H1 (cell line): ENCODE results near the gene SUSD1.

Source experiments
- POLR2A ChIP-seq, 2 experiments: IDR thresholded peaks; 1 replicate in 1 of 2; 2 replicates in 1 of 2; pipeline ENCODE4 v1.6.1; 2011; ENCODE audit warnings: low read depth in 2 of 2, low read length in 2 of 2, mild to moderate bottlenecking in 2 of 2; ENCODE audit errors: control extremely low read depth in 1 of 2
- POLR2AphosphoS5 ChIP-seq: IDR thresholded peaks from 2 replicates; pipeline ENCODE4 v1.6.1; 2011; ENCODE audit warnings: low read depth, low read length
- RAD21 ChIP-seq, 2 experiments: IDR thresholded peaks in 1 of 2; conservative IDR thresholded peaks in 1 of 2; 2 replicates each; pipeline ENCODE4 v1.6.1; 2011; ENCODE audit warnings: low read depth in 2 of 2, low read length in 2 of 2, improper control_type of control experiment in 1 of 2, inconsistent platforms in 1 of 2, mild to moderate bottlenecking in 1 of 2, moderate library complexity in 1 of 2
- SP1 ChIP-seq: IDR thresholded peaks from 2 replicates; pipeline ENCODE4 v1.6.1; 2011; ENCODE audit warnings: low read depth, low read length
- ZNF274 ChIP-seq: IDR thresholded peaks from 2 replicates; pipeline ENCODE4 v1.7.0; 2012; ENCODE audit warnings: low read length, borderline replicate concordance; ENCODE audit errors: extremely low read depth
- TF ChIP-seq, protein P1 (sequence below), 3 experiments: IDR thresholded peaks; 1 replicate in 2 of 3; 2 replicates in 1 of 3; pipeline versions ENCODE4 v1.5.1 to v1.6.1; 2011; ENCODE audit warnings: low read length in 3 of 3, mild to moderate bottlenecking in 3 of 3, inconsistent platforms in 2 of 3, low read depth in 1 of 3, moderate library complexity in 1 of 3; ENCODE audit not compliant: insufficient read depth in 1 of 3; ENCODE audit errors: control extremely low read depth in 1 of 3
- TF ChIP-seq, protein P2 (sequence below): IDR thresholded peaks from 2 replicates; pipeline ENCODE4 v1.6.1; 2012; ENCODE audit warnings: inconsistent platforms

GRCh38 chr9:112157961-112158360, 17.1 kb downstream of the SUSD1 start:
- TF ChIP-seq, protein P1, sequence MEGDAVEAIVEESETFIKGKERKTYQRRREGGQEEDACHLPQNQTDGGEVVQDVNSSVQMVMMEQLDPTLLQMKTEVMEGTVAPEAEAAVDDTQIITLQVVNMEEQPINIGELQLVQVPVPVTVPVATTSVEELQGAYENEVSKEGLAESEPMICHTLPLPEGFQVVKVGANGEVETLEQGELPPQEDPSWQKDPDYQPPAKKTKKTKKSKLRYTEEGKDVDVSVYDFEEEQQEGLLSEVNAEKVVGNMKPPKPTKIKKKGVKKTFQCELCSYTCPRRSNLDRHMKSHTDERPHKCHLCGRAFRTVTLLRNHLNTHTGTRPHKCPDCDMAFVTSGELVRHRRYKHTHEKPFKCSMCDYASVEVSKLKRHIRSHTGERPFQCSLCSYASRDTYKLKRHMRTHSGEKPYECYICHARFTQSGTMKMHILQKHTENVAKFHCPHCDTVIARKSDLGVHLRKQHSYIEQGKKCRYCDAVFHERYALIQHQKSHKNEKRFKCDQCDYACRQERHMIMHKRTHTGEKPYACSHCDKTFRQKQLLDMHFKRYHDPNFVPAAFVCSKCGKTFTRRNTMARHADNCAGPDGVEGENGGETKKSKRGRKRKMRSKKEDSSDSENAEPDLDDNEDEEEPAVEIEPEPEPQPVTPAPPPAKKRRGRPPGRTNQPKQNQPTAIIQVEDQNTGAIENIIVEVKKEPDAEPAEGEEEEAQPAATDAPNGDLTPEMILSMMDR (IDR thresholded peaks at IDR 0.05; ENCODE audit: control extremely low read depth in 1 of 3, insufficient read depth in 1 of 3, low read depth in 1 of 3, low read length in 3 of 3) = no peak
- TF ChIP-seq POLR2A (IDR thresholded peaks at IDR 0.05; ENCODE audit: control extremely low read depth in 1 of 2, low read depth in 2 of 2, low read length in 2 of 2) (no peak), SP1 (no peak), ZNF274 (no peak), POLR2AphosphoS5 (no peak), RAD21 (IDR thresholded peaks at IDR 0.05 in 1 of 2, conservative IDR thresholded peaks at IDR 0.05 in 1 of 2; ENCODE audit: low read depth in 2 of 2, low read length in 2 of 2) (no peak)
- TF ChIP-seq, protein P2, sequence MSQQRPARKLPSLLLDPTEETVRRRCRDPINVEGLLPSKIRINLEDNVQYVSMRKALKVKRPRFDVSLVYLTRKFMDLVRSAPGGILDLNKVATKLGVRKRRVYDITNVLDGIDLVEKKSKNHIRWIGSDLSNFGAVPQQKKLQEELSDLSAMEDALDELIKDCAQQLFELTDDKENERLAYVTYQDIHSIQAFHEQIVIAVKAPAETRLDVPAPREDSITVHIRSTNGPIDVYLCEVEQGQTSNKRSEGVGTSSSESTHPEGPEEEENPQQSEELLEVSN = no peak
